Stimulated activated CD4-positive, alpha-beta T cell treated with anti-CD3 and anti-CD28 coated beads, Interleukin-2, amount 100 ng/mL, for 24 hours (primary cell): ENCODE data around the gene SART1.
"Not testable (repeated sequence)": the region's sequence is repeated elsewhere in the genome, so short reads cannot be mapped to it uniquely, and the experiment has no call there.

ENCODE experiments used
- DNase-seq, 2 donors: peaks; one replicate each; pipeline ENCODE4 v3.0.0-alpha.2; 2020

The SART1 gene

DNA sequence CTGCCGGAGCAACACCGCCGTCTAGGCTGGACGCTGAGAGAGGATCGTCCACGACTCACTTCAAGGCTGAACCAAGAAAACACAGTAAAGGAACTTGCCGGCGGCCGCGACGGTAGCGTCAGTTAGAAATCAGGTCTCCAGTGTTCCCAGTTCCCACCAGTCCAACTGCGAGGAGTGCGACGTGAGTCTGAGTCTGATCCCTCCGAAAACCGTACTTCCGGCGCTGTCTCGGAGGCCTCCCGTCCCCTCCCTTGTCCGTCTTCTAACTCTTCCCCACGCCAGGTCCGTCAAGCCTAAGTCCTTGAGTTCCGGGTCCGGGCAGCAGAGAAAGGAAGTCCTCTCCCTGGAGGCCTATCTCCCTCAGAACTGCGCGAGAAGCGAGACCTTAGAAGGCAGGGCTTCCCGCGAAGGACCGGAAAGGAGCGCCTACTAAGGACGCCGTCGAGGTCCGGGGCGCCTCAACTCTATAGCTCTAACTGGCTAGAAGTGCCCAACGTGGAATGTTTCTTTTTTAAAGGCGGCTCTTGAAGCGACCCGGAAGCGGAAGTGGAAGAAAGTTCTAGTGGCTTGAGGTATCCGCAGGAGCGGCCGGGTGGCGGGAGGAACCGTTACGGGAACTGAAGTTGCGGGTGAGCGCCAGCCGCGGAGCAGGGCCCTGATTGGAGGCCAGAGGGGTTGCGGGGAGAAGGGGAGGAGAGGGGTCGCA lies 40.6 kb downstream of the SART1 start, which contains the start of the genes BANF1 and EIF1AD:
Gene BANF1 (plus strand): TSS at position 562 of the 706 bp plus-strand sequence. CDS start 748 bp downstream, outside the sequence.
Gene EIF1AD (minus strand): TSS at position 216 of the 706 bp plus-strand sequence. CDS start 1,768 bp downstream, outside the sequence.
- peak; percentile 90 to 93 for DNase-seq

DNA sequence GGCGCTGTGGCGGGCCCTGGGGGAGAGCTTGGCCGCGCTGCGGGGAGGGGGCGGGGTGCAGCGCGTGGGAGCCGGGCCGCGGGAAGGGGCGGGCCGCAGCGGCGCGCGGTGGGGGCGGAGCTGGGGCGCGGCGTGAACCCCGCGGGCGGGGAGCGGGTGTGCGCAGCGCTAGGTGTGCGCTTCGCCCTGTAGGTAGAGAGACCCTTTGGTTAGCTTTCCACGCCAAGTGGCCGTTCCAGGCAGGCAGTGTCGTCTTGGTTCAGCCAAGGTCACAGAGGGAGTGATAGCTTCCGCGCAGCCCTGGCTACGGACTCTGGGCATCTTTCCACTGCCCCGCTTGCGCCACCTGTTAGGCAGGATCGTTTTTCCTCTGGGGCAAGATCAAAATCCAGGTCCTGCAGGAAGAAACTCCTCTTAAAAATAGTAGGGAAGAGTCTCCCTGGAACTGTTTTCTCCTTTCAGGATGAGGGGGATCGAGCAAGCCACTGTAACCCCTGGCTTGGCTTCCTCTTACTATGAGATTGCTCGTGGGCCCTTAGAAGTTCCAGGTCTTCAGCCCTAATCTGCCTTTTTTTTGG lies 41.2 kb downstream of the SART1 start:
- no peak for DNase-seq

DNA sequence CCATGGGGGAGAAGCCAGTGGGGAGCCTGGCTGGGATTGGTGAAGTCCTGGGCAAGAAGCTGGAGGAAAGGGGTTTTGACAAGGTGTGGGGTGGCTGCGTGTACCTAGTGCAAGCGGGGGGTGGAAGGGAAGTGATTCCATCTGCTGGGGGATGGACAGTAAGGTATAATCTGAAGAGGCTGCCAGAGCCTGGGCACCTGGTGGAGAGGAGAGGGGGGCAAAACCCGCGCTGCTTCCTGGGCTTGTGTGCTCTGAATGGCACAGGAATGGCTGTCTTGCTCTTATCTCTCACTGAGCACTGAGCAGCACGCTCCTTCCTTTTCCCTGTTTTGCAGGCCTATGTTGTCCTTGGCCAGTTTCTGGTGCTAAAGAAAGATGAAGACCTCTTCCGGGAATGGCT lies 41.8 kb downstream of the SART1 start:
- DNase-seq: no peak

DNA sequence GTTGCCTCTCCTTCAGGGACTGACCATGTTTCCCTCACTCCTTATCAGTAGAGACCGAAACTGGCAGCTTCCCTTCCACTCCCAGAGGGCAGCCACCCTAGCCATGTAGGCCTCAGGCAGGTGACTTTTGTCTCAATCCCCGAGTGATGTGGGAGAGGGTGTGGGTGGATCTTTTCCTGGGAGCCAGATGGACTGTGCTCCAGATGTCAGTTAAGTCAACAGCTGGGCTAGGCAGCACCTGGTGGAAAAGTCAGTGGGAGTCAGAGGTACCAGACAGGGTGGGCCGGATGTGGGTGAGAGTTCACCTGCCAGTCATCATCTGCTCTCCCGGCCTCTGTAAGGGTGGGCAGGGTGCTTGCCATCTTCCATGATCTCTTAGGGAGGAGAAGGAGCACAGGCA lies 42.7 kb downstream of the SART1 start:
- no peak for DNase-seq

DNA sequence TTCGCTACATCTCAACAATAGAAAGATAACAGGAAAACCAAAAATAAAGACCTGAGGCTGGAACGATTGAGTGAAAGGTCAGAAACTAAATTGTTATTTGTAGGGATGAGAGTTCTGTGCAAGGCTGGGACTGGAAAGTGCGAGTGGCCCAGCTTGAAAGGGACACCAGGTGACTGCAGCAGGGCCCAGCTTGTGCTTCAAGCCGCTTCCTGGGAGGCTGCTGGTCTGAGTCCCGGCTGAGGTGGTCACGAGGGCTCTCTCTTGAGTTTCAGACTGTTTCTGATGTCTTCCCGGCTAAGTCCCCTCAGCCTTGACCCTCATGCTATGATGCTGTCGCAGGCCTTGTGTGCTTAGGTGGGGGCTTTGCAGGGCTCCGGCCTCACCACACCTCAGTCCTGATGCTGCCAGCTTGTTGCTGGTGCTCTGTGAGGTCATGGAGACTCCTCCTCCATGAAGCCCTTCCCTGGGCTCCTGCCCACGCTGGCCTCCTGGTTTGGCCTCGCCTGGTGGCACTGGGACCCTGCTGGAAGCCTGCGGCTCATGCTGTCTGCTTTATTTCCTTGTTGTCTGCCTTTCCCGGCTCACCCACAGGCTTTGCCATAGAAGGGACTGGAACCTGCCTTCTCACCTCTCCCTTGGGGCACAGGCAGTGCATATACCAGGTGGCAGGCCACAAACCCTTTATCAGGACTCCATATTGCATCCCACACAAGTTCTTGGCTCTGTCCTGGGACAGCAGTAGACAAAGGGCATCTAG lies 44.8 kb downstream of the SART1 start:
- no peak for DNase-seq

DNA sequence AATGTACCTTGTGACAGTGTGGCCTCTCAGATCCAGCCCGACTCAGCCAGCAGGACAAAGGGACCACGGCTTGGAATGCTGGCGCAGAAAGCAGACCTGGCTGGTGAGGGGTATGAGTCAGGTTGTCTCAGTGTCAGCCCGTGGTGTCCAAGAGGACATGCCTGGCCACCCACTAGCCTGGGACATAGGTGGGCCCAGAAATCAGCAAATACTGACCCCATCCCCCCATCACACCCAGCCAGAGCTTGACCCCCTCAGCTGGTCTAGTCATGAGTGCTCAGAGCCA lies 45.3 kb downstream of the SART1 start:
- DNase-seq: no peak

DNA sequence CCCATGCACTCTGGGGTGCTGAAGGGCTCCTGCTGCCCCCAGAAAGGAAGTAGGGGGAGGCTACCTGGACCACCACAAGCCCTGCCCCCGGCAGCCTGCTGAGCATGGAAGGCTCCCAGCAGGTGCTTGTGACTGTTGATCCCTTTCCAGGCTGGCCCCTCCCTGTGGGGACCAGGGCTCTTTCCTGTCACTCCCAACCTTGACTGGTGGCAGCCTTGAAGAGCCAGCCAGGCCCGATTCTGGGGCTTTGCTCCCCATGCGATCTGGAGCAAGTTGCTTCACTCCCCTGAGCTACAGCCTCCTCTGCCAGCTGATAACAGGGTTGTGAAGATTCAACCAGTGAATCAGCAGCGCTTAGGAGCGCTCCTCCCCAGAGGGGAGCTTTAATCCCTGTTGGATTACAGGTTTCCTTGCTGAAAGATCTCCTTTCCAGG lies 45.7 kb downstream of the SART1 start:
- no peak for DNase-seq

DNA sequence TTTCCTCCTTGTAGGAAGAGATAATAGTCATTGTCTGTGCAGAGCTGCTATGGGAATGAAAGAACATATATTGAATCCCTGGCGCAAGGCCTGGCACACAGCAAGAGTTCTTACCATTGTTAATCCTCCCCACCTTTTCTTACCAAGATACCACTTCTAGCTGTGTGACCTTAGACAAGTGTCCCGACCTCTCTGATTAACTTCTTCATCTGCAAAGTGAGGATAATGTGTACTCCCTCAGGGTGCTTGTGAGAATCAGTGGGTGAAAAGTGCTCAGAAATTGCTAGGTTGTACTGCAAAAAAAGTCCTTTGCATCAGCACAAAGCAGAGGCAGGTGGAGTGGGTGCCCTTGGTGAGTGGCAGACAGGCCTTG lies 46.5 kb downstream of the SART1 start:
- DNase-seq: no peak

DNA sequence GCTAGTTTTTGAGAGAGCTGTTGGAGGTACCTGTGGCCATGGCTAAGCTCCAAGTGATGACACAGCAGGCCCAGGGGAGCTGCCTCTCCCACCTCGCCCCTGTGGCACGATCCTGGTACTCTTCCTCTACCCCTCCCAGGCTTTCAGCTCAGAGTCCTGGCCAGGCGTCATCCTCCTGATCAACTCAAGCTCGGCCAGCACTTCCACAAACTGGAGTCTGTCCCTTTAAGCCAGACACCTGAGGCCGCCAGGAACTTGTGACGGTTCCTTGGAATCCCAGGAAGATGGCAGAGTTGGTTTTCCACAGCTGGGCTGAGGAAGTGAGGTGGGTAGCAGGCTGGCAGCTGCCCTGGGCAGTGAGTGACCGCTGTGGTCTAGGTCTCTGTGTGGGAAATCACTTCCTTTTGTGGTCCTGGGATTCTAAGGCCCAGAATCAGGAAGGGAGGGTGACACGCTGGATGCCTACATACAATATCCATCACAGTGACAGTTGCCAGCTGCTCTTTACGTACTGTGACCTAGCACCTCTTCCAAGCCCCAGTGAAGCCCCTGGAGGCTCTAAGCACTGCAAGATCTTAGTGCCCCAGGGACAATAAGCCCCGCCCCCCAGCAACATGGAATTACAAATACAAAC lies 47.1 kb downstream of the SART1 start:
- no peak for DNase-seq

DNA sequence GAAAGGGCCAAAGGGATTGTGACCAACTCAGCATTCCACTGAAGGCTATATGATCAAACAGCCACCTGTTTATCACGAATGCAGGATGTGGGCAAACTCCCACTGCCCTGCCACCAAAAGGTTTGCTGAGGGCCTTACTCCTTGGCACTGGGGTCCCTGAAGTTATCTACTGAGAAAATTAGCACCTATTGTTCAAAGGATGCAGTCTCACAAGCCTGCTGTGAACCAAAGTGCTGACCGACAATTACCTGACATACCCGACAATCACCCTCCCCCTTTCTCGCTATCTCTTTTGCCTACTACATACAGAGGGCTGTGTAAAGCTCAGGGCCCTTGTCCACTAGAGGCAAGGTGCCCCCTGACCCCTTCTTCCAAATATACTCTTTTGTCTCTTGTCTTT lies 48.5 kb downstream of the SART1 start:
- DNase-seq: not testable (repeated sequence)

DNA sequence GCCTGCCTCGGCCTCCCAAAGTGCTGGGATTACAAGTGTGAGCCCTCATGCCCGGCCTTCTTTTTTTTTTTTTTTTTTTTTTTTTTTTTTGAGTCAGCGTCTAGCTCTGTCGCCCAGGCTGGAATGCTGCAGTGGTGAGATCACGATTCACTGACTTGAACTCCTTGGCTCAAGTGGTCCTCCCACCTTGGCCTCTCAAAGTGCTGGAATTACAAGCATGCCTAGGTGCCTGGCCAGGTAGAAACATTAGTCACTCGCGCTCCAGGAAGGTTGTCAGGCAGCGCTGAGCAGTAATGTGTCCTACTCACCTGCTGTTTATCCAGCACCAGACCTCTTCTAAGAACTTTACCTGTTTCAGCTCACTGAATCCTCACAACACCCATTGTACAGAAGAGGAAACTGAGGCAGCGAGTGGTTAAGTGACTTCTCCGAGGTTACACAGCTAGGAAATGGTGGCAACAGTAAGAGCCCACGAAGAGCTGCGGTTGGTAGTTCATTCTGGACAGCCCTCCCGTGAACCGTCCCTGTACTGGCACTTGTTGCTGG lies 49.8 kb downstream of the SART1 start:
- DNase-seq: no peak

DNA sequence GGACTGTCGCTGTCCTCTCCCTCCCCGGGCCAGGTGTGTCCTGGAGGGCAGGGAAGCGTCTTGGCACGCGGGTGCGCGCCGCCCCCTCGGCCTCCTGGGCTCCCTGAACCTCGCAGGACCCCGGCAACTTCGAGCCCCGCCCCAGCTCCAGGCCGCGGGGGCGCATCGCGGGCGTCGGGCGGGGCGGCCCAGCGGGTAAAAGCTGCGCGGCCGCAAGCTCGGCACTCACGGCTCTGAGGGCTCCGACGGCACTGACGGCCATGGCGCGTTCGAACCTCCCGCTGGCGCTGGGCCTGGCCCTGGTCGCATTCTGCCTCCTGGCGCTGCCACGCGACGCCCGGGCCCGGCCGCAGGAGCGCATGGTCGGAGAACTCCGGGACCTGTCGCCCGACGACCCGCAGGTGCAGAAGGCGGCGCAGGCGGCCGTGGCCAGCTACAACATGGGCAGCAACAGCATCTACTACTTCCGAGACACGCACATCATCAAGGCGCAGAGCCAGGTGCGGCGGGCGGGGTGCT lies 50.3 kb downstream of the SART1 start, which contains the start of gene CST6:
Gene CST6 (plus strand): TSS at position 224 of the 519 bp plus-strand sequence. CDS start 37 bp downstream, at position 261.
- no peak for DNase-seq

DNA sequence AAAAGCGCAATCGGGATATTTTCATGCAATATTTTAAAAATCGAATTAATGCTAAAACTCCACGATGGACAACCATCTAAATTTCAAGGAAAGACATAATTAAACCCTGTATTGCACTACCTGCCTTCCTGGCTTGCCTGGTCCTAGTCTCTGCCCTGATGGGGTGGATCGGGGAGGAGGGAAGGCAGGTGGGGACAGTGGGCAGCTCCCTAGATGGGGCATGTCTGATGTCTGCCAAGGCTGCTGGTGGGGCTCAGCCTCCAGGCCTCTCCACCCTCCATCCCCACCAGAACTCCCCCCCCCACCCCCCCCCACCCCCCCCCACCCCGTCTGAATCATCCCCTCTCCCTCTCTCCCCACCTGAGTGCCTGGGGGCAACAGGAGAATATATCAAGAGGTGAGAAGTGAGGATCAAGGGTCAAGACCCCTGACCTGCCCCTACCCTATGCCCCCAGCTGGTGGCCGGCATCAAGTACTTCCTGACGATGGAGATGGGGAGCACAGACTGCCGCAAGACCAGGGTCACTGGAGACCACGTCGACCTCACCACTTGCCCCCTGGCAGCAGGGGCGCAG lies 50.9 kb downstream of the SART1 start:
- DNase-seq: no peak

DNA sequence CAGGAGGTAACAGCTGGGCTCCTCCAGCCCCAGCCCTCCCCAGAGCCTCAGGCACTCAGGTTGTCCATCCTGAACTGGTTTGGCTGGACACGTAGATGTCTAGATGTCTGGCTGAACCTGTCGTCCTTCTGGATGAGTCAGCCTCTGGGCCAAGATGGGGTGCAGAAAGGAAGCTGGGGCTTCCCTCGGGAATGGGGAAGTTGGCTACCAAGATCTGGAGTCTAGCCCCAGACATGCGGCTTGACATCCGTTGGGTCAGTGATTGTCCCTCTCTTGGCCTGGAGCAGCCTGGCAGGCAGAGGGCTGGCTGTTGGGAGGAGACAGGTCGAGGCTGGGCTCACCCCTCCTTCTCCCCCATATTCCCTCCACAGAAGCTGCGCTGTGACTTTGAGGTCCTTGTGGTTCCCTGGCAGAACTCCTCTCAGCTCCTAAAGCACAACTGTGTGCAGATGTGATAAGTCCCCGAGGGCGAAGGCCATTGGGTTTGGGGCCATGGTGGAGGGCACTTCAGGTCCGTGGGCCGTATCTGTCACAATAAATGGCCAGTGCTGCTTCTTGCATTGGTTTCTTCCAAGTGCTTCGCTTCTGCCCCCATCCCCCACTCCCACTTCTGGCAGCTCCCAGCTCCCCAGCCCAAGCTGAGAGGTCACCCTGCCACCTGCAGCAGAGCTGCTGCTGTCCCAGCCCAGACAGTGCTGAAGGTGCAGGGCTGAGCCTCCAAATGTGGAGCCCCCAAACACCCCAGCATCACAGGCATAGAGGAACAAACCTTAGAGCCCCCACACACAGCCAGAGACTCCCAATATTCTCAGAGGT lies 51.6 kb downstream of the SART1 start:
- no peak for DNase-seq

DNA sequence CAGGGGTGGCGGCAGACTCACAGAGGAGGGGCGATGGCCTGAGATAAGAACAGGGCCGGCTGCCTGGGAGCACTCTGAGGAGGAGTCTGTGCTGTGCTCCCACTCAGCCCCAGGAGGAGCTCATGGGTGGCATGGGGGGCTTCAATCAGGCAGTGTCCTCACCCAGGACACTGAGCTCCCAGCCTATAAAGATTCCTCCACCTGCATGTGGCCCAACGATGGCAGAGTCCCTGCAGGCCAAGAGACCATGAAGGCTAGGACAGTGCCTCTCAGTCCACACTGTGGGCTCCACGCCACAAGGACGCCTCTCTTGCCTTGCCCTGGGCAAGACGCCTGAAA lies 52.2 kb downstream of the SART1 start:
- DNase-seq: no peak

DNA sequence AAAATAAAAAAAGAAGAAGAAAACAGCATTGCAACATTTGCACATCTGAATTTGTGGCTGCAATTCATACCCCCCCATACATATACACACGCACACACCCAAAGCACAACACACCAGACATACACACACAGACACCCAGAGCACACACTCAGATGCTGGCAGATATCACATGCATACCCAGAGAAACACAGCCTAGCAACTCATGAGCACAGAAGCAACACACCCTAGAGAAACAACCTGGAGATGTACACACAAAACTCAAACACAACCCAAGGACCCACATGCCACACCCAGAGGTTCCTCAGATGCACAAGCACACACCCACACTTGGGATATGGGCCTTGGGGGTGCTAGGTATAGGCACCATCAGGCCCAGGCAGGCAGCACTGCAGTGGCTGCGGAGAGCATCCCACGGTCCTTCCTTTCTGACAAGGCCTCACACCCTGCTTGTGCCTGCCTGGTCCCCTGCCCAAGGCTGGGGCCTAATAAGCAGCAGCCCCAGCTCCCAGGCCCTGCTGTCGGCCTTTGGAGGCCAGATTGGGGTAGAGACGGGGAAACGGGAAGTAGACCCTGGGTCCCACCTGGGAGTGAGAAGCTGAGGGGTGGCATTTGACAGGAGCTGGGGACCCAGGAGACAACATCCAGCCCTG lies 53.4 kb downstream of the SART1 start:
- DNase-seq: no peak

DNA sequence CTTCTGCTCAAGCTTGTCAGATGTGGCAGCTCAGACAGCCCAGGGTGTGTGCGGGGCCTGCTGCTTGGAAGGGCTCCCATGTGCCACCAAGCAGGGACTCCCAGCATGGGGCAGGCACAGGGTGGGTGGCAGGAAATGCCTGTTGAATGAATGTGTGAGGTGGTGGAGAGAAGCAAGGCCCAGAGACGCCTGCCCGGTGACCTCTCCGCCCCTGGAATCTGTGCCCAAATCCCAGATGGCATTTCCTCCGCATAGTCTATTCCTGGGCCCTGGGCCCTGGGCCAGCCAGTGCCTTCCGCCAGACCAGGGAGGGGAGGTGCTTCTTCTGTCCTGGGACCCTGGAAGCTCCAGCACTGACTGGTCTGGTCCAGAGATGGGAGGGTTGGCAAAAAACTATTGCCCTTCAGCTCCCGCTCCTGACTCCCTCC lies 53.9 kb downstream of the SART1 start:
- DNase-seq: no peak

DNA sequence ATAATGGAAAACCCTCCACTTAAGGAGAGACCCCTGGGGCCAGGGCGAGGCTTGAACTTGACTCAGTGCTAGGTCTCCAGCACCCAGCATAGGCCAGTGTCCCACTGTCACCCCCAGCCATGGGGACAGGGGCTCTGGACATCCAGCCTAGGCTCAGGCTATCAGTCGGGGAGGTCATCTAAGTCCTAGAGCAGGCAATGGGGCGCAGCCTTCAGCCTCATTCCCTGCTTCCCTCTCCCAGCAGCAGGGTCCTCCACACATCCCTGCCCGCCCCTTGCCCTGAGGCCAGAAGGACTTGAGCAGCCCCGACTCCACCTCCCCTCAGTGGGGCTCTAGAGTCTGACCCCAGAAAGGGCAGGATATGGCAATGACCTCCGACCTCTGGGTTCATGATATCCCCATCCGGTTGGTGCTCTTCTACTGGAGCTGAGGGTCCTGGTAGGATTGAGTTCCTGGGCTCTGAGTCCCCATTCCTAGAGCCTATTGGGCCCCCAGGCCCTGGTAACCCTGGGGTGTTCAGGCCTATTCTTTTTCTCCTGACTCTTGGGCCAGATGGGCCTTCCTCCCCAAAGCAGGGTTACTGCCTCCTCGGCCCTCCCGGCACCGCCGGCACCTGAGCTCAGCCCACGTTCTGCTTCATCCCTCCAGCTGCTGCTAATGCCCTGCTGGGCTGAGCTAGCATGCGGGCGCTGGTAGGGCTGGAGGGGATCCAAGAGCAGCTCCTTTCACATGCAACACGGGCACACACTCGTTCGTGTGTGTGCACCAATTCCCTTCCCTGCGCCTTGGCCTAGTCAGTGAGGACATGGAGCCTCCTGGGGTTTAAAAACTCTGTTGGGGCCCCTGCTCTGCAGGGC lies 54.6 kb downstream of the SART1 start:
- no peak for DNase-seq

DNA sequence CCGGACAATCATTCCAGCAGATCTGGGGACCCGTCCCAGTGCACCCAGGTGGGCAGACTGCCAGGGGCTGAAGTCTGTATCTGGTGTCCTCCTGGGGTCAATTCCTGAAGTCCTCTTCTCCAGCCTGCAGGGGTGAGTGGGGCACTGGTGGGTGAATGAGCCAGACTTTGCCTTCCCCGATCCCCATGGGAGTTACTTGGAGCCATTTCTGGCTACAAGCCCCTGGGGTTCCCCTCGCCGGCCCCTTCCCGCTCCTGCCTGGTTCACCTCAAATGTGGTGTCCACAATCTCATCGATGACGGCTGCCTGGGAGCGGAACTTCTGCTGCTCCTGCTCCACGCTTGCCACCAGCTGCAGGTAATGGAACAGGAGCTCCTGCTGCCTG lies 55.3 kb downstream of the SART1 start:
- DNase-seq: no peak

DNA sequence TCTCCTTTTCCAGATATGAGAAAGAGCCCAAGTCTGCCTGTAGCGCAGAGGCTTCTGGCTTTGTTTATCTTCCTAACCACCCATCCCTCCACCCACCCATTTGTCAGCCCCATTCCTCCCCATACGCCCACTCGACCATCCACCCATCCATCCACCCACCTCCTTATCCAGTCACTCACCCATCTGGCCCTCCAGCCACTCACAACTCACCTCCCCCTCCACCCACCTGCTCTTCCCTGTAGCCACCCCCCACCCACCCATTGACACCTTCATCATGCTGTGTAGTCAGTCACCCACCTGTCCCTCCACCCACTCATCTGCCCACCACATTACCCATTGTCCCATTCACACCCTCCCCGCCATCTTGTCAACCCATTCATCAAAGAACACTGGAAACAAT lies 55.8 kb downstream of the SART1 start:
- no peak for DNase-seq
